PFSK-1 (cell line): ENCODE measurements around the gene AIF1L.

Experiments
- FOXP2 ChIP-seq: optimal IDR thresholded peaks from 2 replicates; pipeline ENCODE3; 2011; ENCODE audit warnings: borderline replicate concordance, control low read depth, inconsistent platforms; ENCODE audit not compliant: insufficient read depth; ENCODE audit errors: extremely low read length, extremely low read depth
- POLR2AphosphoS5 ChIP-seq: IDR thresholded peaks from 2 replicates; pipeline ENCODE4 v1.6.1; 2012; ENCODE audit warnings: low read depth, mild to moderate bottlenecking, control low read depth, low read length, moderate library complexity
- SIN3A ChIP-seq: IDR thresholded peaks from 2 replicates; pipeline ENCODE4 v1.6.1; 2012; ENCODE audit warnings: mild to moderate bottlenecking, low read length, moderate library complexity, borderline replicate concordance; ENCODE audit not compliant: insufficient read depth
- TAF1 ChIP-seq: IDR thresholded peaks from 2 replicates; pipeline ENCODE4 v1.6.1; 2012; ENCODE audit warnings: low read length, control low read depth, borderline replicate concordance; ENCODE audit not compliant: insufficient read depth
- TF ChIP-seq, protein P1 (sequence below), 2 experiments: IDR thresholded peaks; 2 replicates each; pipeline versions ENCODE4 v1.6.1 to v1.8.0; 2011 to 2012; ENCODE audit warnings: low read depth in 2 of 2, low read length in 2 of 2, control low read depth in 1 of 2, inconsistent platforms in 1 of 2, mild to moderate bottlenecking in 1 of 2, moderate library complexity in 1 of 2; ENCODE audit not compliant: insufficient read depth in 1 of 2

GRCh38 chr9:131069699-131070098 is 26.6 kb upstream of the AIF1L start:
- TF ChIP-seq SIN3A (no peak), POLR2AphosphoS5 (no peak), TAF1 (no peak), FOXP2 (no peak)
- TF ChIP-seq, protein P1, sequence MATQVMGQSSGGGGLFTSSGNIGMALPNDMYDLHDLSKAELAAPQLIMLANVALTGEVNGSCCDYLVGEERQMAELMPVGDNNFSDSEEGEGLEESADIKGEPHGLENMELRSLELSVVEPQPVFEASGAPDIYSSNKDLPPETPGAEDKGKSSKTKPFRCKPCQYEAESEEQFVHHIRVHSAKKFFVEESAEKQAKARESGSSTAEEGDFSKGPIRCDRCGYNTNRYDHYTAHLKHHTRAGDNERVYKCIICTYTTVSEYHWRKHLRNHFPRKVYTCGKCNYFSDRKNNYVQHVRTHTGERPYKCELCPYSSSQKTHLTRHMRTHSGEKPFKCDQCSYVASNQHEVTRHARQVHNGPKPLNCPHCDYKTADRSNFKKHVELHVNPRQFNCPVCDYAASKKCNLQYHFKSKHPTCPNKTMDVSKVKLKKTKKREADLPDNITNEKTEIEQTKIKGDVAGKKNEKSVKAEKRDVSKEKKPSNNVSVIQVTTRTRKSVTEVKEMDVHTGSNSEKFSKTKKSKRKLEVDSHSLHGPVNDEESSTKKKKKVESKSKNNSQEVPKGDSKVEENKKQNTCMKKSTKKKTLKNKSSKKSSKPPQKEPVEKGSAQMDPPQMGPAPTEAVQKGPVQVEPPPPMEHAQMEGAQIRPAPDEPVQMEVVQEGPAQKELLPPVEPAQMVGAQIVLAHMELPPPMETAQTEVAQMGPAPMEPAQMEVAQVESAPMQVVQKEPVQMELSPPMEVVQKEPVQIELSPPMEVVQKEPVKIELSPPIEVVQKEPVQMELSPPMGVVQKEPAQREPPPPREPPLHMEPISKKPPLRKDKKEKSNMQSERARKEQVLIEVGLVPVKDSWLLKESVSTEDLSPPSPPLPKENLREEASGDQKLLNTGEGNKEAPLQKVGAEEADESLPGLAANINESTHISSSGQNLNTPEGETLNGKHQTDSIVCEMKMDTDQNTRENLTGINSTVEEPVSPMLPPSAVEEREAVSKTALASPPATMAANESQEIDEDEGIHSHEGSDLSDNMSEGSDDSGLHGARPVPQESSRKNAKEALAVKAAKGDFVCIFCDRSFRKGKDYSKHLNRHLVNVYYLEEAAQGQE (IDR thresholded peaks at IDR 0.05; ENCODE audit: insufficient read depth in 1 of 2, low read depth in 2 of 2, low read length in 2 of 2), result no peak
